ENCODE data around the gene MACROD2.

Gene MACROD2

DNA sequence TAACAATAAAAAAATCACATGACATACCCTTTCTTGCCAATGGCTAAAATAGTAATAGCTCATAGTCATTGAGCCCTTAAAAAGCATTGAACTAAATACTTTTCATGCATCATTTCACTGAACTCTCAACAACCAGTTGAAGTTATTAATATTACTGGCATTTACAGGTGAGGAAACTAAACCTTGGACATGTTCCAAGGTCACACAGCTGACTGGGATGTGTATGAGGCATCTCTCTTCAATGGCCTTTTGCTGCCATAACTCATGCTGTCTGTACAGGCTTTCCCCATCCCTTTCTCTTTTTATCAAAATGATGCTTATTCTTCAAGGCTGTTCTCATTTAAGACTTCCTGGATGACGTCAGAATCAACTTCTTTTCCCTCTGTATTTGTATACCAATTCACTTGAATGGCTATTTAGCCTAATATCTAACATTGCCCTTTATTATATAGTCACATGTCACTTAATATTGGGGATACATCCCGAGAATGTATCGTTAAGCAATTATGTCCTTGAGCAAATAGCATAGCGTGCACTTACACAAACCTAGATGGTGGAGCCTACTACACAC, 2101.5 kb downstream of the MACROD2 start:
- no peak for DNase-seq (ENCODE audit: low read depth in 2 of 2)

DNA sequence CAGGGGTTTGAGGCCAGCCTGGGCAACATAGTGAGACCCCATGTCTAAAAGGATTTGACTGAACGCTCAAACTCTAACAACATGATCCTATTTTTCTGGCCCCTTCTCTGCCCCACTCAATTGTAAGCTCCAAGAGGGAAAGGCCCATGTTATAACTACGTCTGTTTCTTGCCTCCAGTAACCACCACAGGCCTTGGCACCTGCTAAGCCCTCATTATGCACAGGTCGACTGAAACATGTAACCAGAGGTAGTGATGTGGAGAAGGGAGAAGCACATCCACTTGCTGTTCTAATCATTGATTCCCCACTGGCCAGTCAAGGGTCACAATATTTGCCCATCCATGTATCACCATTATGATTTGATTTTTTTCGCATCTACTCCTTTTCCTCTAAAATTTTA, 2102.5 kb downstream of the MACROD2 start:
- DNase-seq (ENCODE audit: low read depth in 2 of 2) = no peak

GRCh38 chr20:16098890-16099639, 2103.7 kb downstream of the MACROD2 start:
- DNase-seq (ENCODE audit: low read depth in 2 of 2) = no peak

GRCh38 chr20:16100111-16100510, 2104.8 kb downstream of the MACROD2 start:
- no peak for DNase-seq (ENCODE audit: low read depth in 2 of 2)

- DNase-seq (ENCODE audit: low read depth in 2 of 2) = no peak
These were observed 2105.5 kb downstream of the MACROD2 start for GRCh38 chr20:16100767-16101166.
